SH-SY5Y (cell line): ENCODE results near the gene RNF186.

Source experiments
- GATA2 ChIP-seq: IDR thresholded peaks from 2 replicates; pipeline ENCODE4 v1.6.1; 2011; ENCODE audit warnings: mild to moderate bottlenecking, low read depth, low read length
- GATA3 ChIP-seq: IDR thresholded peaks from 2 replicates; pipeline ENCODE4 v1.6.1; 2011; ENCODE audit warnings: low read depth, mild to moderate bottlenecking, low read length, moderate library complexity

RNF186 gene

GRCh38 chr1:19840228-19840627 lies 25.1 kb upstream of the RNF186 start:
- TF ChIP-seq GATA2: no peak
- no peak for TF ChIP-seq GATA3

GRCh38 chr1:19837866-19838265 lies 22.8 kb upstream of the RNF186 start:
- TF ChIP-seq GATA3 (no peak), GATA2 (no peak)

- TF ChIP-seq GATA2 (no peak), GATA3 (no peak)
Measured at GRCh38 chr1:19835578-19835977, 20.5 kb upstream of the RNF186 start.

- TF ChIP-seq GATA3 (no peak), GATA2 (no peak)
Measured at GRCh38 chr1:19831441-19831840, 16.4 kb upstream of the RNF186 start.

GRCh38 chr1:19828546-19828945 lies 13.5 kb upstream of the RNF186 start:
- no peak for TF ChIP-seq GATA2
- no peak for TF ChIP-seq GATA3

- TF ChIP-seq GATA2 (no peak), GATA3 (no peak)
Measured at GRCh38 chr1:19825298-19825697, 10.2 kb upstream of the RNF186 start.

- TF ChIP-seq GATA3 (no peak), GATA2 (no peak)
Measured at GRCh38 chr1:19824541-19824940, 9.5 kb upstream of the RNF186 start.

- TF ChIP-seq GATA2 (no peak), GATA3 (no peak)
Measured at GRCh38 chr1:19824036-19824435, 9.0 kb upstream of the RNF186 start.

GRCh38 chr1:19819701-19820100 lies 4.6 kb upstream of the RNF186 start:
- no peak for TF ChIP-seq GATA2
- TF ChIP-seq GATA3: no peak

- no peak for TF ChIP-seq GATA2
- no peak for TF ChIP-seq GATA3
Measured at GRCh38 chr1:19818324-19818723, 3.2 kb upstream of the RNF186 start.

- TF ChIP-seq GATA2: no peak
- no peak for TF ChIP-seq GATA3
Measured at GRCh38 chr1:19817160-19817559, 2.1 kb upstream of the RNF186 start.

- no peak for TF ChIP-seq GATA3
- TF ChIP-seq GATA2: no peak
Measured at GRCh38 chr1:19815801-19816736, 986 bp upstream of the RNF186 start.

GRCh38 chr1:19814244-19814661 lies 830 bp downstream of the RNF186 start:
- TF ChIP-seq GATA2 (no peak), GATA3 (no peak)

GRCh38 chr1:19813643-19813960 lies 1.5 kb downstream of the RNF186 start:
- TF ChIP-seq GATA2 (no peak), GATA3 (no peak)

- TF ChIP-seq GATA3: no peak
Measured at GRCh38 chr1:19812875-19813642, 2.0 kb downstream of the RNF186 start.
